Endothelial cell of umbilical vein (primary cell): ENCODE data around the gene PPARD.

Experiments used
- POLR2A ChIP-seq: IDR thresholded peaks from 2 replicates; pipeline ENCODE4 v1.6.1; 2012; ENCODE audit warnings: low read depth, mild to moderate bottlenecking, control low read depth, low read length
- TF ChIP-seq, protein P1 (sequence below): IDR thresholded peaks from 2 replicates; pipeline ENCODE4 v1.6.1; 2011; ENCODE audit not compliant: insufficient read depth, insufficient read length
- TF ChIP-seq, protein P2 (sequence below), 2 donors: IDR thresholded peaks; 1 replicate in 1 of 2; 2 replicates in 1 of 2; pipeline ENCODE4 v1.5.1; 2011; ENCODE audit warnings: low read length in 2 of 2, mild to moderate bottlenecking in 2 of 2, moderate library complexity in 2 of 2, control low read depth in 1 of 2, inconsistent platforms in 1 of 2, low read depth in 1 of 2; ENCODE audit not compliant: insufficient read depth in 1 of 2; ENCODE audit errors: extremely low read depth in 1 of 2

DNA sequence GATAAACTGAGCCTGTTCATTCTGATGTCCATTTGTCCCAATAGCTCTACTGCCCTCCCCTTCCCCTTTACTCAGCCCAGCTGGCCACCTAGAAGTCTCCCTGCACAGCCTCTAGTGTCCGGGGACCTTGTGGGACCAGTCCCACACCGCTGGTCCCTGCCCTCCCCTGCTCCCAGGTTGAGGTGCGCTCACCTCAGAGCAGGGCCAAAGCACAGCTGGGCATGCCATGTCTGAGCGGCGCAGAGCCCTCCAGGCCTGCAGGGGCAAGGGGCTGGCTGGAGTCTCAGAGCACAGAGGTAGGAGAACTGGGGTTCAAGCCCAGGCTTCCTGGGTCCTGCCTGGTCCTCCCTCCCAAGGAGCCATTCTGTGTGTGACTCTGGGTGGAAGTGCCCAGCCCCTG, 85.1 kb downstream of the PPARD start:
- TF ChIP-seq POLR2A = no peak
- TF ChIP-seq, protein P1, sequence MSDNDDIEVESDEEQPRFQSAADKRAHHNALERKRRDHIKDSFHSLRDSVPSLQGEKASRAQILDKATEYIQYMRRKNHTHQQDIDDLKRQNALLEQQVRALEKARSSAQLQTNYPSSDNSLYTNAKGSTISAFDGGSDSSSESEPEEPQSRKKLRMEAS = no peak
- TF ChIP-seq, protein P2, sequence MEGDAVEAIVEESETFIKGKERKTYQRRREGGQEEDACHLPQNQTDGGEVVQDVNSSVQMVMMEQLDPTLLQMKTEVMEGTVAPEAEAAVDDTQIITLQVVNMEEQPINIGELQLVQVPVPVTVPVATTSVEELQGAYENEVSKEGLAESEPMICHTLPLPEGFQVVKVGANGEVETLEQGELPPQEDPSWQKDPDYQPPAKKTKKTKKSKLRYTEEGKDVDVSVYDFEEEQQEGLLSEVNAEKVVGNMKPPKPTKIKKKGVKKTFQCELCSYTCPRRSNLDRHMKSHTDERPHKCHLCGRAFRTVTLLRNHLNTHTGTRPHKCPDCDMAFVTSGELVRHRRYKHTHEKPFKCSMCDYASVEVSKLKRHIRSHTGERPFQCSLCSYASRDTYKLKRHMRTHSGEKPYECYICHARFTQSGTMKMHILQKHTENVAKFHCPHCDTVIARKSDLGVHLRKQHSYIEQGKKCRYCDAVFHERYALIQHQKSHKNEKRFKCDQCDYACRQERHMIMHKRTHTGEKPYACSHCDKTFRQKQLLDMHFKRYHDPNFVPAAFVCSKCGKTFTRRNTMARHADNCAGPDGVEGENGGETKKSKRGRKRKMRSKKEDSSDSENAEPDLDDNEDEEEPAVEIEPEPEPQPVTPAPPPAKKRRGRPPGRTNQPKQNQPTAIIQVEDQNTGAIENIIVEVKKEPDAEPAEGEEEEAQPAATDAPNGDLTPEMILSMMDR (IDR thresholded peaks at IDR 0.05; ENCODE audit: extremely low read depth in 1 of 2, insufficient read depth in 1 of 2, low read depth in 1 of 2, low read length in 2 of 2) = no peak
